ENCODE data around the gene MUC2.

DNA sequence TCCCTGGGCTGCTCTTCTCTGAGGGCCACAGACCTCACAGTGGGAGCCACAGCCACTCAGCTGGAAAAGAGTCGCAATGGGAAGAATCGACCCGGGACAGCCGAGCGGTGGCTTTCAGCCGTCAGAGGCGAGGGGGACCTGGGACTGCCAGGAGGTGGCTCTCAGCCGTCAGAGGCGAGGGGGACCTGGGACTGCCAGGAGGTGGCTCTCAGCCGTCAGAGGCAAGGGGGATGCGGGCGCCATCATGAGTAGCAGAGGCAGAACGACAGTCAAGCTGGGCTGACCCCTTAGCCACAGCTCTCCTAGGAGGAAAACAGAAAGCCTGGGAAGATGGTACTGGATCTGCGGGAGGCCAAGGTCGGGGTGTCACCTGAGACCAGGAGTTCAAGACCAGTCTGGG, 14.9 kb upstream of the MUC2 start:
- TF ChIP-seq POLR2AphosphoS5 (IDR thresholded peaks at IDR 0.05; ENCODE audit: low read depth) (no peak), CTCF (conservative IDR thresholded peaks at IDR 0.05; ENCODE audit: low read depth in 2 of 2) (peak in 1 of 2 experiments; percentile 48; a peak in 2 of 4 replicates), ZNF331 (CRISPR knock-in tag; IDR thresholded peaks at IDR 0.05; ENCODE audit: low read depth) (no peak), CREB1 (CRISPR knock-in tag; IDR thresholded peaks at IDR 0.05; ENCODE audit: low read depth) (no peak), REST (IDR thresholded peaks at IDR 0.05; ENCODE audit: unreplicated experiment) (no peak), NANOG (IDR thresholded peaks at IDR 0.05; ENCODE audit: borderline replicate concordance) (no peak), EZH2phosphoT487 (IDR thresholded peaks at IDR 0.05; ENCODE audit: unreplicated experiment) (no peak)
